Measurements from ENCODE around the gene NT5C3B.
"Not testable (repeated sequence)": the region's sequence is repeated elsewhere in the genome, so short reads cannot be mapped to it uniquely, and the experiment has no call there.

GRCh38 chr17:41839448-41839847 is 3.4 kb upstream of the NT5C3B start:
- TF ChIP-seq CTCF (conservative IDR thresholded peaks at IDR 0.05; ENCODE audit: low read length); EZH2phosphoT487 (IDR thresholded peaks at IDR 0.05; ENCODE audit: borderline replicate concordance): not testable (repeated sequence)
